ENCODE data around the gene PRPF18.

- TF ChIP-seq CTCF (conservative IDR thresholded peaks at IDR 0.05) (no peak), EZH2 (IDR thresholded peaks at IDR 0.05; ENCODE audit: low read depth) (no peak)
These were observed 88.2 kb downstream of the PRPF18 start for GRCh38 chr10:13674645-13675588.

Measured in PC-9 (cell line).